ENCODE measurements around the gene ITM2C. TPM values are rescaled to one million over a fixed set of nuclear protein-coding genes. Genes with fewer than 3 reads are reported as not detected.

ITM2C gene
- total and polyA plus RNA-seq, 2 of the 13 experiments (the other 11 are each of a cell fraction or from before 2014, with no cell fraction given), result 70.5 to 270 TPM

- TF ChIP-seq ZNF407 (CRISPR knock-in tag; IDR thresholded peaks at IDR 0.05; ENCODE audit: not compliant biosample characterization) (no peak), FOXO1 (CRISPR knock-in tag; IDR thresholded peaks at IDR 0.05) (no peak), GATAD2A (CRISPR knock-in tag; IDR thresholded peaks at IDR 0.05) (0 out of 2 replicates have a peak, but pooled peaks have one; percentile 32), E2F1 (CRISPR knock-in tag; IDR thresholded peaks at IDR 0.05) (no peak), ZNF589 (CRISPR knock-in tag; conservative IDR thresholded peaks at IDR 0.05) (no peak), ZNF547 (CRISPR knock-in tag; IDR thresholded peaks at IDR 0.05) (peak; percentile 68; the same call in 1 of the 2 replicates), FUBP1 (CRISPR knock-in tag; IDR thresholded peaks at IDR 0.05; ENCODE audit: borderline replicate concordance) (no peak), HNRNPLL (IDR thresholded peaks at IDR 0.05; ENCODE audit: low read depth, low read length, poor library complexity, severe bottlenecking) (no peak), ELF3 (CRISPR knock-in tag; IDR thresholded peaks at IDR 0.05) (0 out of 2 replicates have a peak, but pooled peaks have one; percentile 21), PRDM10 (CRISPR knock-in tag; IDR thresholded peaks at IDR 0.05; ENCODE audit: low read depth) (peak; percentile 98)
Observed at GRCh38 chr2:230865766-230866755, 1.3 kb downstream of the ITM2C start (continued).
